ENCODE results near the gene HERC2. TPM values are rescaled to one million over a fixed set of nuclear protein-coding genes. Genes with fewer than 3 reads are reported as not detected.

Gene HERC2
- total RNA-seq, 1 donor from 2014 or later: 49.1 TPM

- Mint-ChIP-seq H3K4me3 (no peak overlapping the region), H3K4me1 (peaks cover 2% of the 10 kb centered on the region), H3K36me3 (ENCODE audit: low read depth) (peaks cover 50% of the 10 kb centered on the region), H3K27me3 (peaks cover 1% of the 10 kb centered on the region), H3K27ac (no peak overlapping the region), H3K9me3 (no peaks in the 10 kb centered on the region)
- intact Hi-C loops (cut with micrococcal nuclease): no loop called here
- ChIA-PET CTCF (no interaction called here), POLR2A (no interaction called here)
- ATAC-seq (ENCODE audit: low read depth): no peak
- DNase-seq: no peak
- TF ChIP-seq CTCF (IDR thresholded peaks at IDR 0.05): no peak
These were observed 210.4 kb downstream of the HERC2 start for GRCh38 chr15:28111543-28111942.

DNA sequence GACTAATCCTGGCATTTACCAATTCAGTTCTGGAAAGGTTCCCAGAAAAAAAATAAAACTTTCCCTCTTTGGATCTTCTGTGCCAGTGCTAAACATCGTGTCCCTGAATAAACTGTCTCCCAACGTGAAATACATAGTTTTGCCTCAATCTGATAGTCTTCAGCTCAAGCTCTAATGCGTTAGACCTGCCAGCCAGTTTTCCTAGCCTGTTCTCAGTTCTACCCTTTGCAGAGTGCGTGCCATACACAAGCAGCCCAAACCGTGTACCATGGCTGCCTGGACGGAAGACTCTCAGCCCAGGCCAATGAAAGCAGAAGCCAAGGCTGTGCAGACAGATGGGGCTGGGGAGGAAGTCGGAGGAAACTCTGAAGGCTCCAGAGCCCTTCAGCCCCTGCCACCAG lies 211.5 kb downstream of the HERC2 start:
- ATAC-seq (ENCODE audit: low read depth) (no peak), DNase-seq (no peak)
- Mint-ChIP-seq H3K36me3 (ENCODE audit: low read depth) (peaks cover 41% of the 10 kb centered on the region), H3K27me3 (peaks cover 9% of the 10 kb centered on the region), H3K4me3 (no peak overlapping the region), H3K4me1 (peaks cover 10% of the 10 kb centered on the region), H3K9me3 (no peaks in the 10 kb centered on the region), H3K27ac (no peak overlapping the region)
- intact Hi-C loops (cut with micrococcal nuclease): no loop called here
- no peak for TF ChIP-seq CTCF (IDR thresholded peaks at IDR 0.05)
- ChIA-PET POLR2A (no interaction called here), CTCF (interaction anchor here (1.2 kb wide), 1 partner anchor 15 kb away, joined by 8 read pairs; no protein-coding TSS in a partner anchor)

DNA sequence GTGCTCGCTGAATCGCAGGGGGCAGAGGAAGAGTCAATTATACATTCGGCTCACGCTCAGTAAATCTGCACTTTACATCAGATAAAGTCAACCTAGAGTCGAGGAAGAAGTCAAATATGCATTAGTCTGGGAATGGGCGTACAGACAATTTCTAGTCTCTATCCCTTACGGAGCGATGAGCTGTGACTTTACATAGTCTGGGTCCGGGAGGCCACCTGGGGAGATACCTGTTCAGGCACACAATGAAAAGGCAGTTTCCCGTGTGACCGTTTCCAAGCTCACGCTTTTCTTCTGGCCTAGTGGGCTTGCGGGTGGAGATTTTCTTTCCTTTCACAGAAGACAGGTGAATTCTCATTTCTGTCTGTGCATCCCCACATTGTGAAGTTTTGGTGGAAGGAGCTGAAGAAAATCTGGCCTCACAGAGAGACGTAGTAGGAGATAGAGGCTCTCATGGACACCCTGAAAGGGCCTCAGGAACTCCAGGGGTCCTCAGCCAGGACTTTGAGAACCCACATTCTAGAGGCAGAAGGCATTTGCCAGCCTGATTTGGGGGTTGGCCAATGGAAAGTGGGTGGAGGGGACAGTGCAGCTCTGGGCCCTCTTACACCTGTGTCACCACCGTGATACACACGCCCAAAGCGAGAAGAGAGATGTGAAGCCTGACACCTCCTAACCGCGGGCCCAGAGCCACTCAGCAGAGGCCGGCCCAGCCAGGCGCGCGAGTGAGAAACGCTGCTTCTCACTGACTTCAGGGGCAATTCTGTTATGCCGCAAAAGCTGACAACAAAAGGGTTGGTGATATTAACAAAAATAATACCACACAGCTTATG lies 212.1 kb downstream of the HERC2 start:
- ATAC-seq (ENCODE audit: low read depth) (no peak), DNase-seq (no peak)
- no peak for TF ChIP-seq CTCF (IDR thresholded peaks at IDR 0.05)
- Mint-ChIP-seq H3K36me3 (ENCODE audit: low read depth) (peaks cover 36% of the 10 kb centered on the region), H3K27me3 (peaks cover 12% of the 10 kb centered on the region), H3K9me3 (no peaks in the 10 kb centered on the region), H3K4me1 (peaks cover 10% of the 10 kb centered on the region), H3K4me3 (no peak overlapping the region), H3K27ac (no peak overlapping the region)
- ChIA-PET CTCF (interaction anchor here (1.2 kb wide), 1 partner anchor 16 kb away, joined by 8 read pairs; no protein-coding TSS in a partner anchor), POLR2A (no interaction called here)
- intact Hi-C loops (cut with micrococcal nuclease): no loop called here

DNA sequence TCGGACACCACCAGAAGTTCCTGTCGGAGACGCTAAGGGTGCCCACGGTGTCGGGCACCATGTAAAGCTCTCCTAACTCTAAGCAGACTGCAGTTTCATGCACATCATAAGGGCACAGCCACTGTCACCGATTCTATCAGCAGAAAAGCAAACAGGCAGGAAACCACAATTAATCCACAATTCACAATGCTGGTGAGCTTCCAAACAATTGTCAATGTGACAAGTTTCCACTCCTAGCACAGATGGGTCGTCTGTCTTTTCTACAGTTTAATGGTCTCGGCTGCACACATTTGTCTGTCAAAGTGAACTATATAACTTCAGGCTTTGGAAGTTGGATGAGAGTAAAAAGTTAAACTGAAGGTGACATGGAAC lies 214.1 kb downstream of the HERC2 start:
- ChIA-PET POLR2A (interaction anchor here (0.7 to 1.3 kb wide), 2 partner anchors 11 to 17 kb away, joined by 3 to 4 read pairs; no protein-coding TSS in a partner anchor), CTCF (no interaction called here)
- no peak for TF ChIP-seq CTCF (IDR thresholded peaks at IDR 0.05)
- Mint-ChIP-seq H3K27me3 (peaks cover 30% of the 10 kb centered on the region), H3K4me1 (peaks cover 10% of the 10 kb centered on the region), H3K4me3 (peak overlapping the region; percentile 32), H3K27ac (no peak overlapping the region), H3K36me3 (ENCODE audit: low read depth) (peaks cover 18% of the 10 kb centered on the region), H3K9me3 (no peaks in the 10 kb centered on the region)
- ATAC-seq (ENCODE audit: low read depth): no peak
- intact Hi-C loops (cut with micrococcal nuclease): loop anchor here (1.0 kb wide), 1 partner anchor 9 kb away; the partner anchor contains the start of gene OCA2
- no peak for DNase-seq

- H3K27me3 Mint-ChIP-seq: peaks cover 32% of the 10 kb centered on the region
- DNase-seq (no peak), ATAC-seq (ENCODE audit: low read depth) (peak; percentile 27)
- peak overlapping the region; percentile 83 for H3K4me3 Mint-ChIP-seq
- peaks cover 12% of the 10 kb centered on the region for H3K36me3 Mint-ChIP-seq (ENCODE audit: low read depth)
- POLR2A ChIA-PET: interaction anchor here (0.7 to 1.3 kb wide), 2 partner anchors 10 to 18 kb away, joined by 3 to 4 read pairs; no protein-coding TSS in a partner anchor
- H3K9me3 Mint-ChIP-seq: no peaks in the 10 kb centered on the region
- TF ChIP-seq CTCF (IDR thresholded peaks at IDR 0.05): no peak
- H3K27ac Mint-ChIP-seq: no peak overlapping the region
- CTCF ChIA-PET: no interaction called here
- peaks cover 10% of the 10 kb centered on the region for H3K4me1 Mint-ChIP-seq
- intact Hi-C loops (cut with micrococcal nuclease): loop anchor here (1.0 kb wide), 1 partner anchor 8 kb away; the partner anchor contains the start of gene OCA2
These were observed 214.7 kb downstream of the HERC2 start for GRCh38 chr15:28107111-28107903.

Measured in activated B cell treated with CpG ODN at 0.5 μM for 24 hours (primary cell).